ENCODE data around the gene INO80. TPM values are rescaled to one million over a fixed set of nuclear protein-coding genes. Genes with fewer than 3 reads are reported as not detected.

INO80 gene
- total RNA-seq, 1 donor from 2014 or later = 39.2 TPM

- no peaks in the 10 kb centered on the region for H3K4me1 Mint-ChIP-seq (ENCODE audit: low read depth)
- H3K36me3 Mint-ChIP-seq (ENCODE audit: low read depth) = peaks cover 26% of the 10 kb centered on the region
- no peak overlapping the region for H3K4me3 Mint-ChIP-seq
- DNase-seq (ENCODE audit: low spot score) = no peak
- H3K27ac Mint-ChIP-seq = no peak overlapping the region
- no peaks in the 10 kb centered on the region for H3K9me3 Mint-ChIP-seq
- no peaks in the 10 kb centered on the region for H3K27me3 Mint-ChIP-seq (ENCODE audit: insufficient read depth)
- intact Hi-C loops (cut with micrococcal nuclease) = no loop called here
Observed at GRCh38 chr15:41001524-41002214, 114.4 kb downstream of the INO80 start.

- Mint-ChIP-seq H3K27me3 (ENCODE audit: insufficient read depth) (no peaks in the 10 kb centered on the region), H3K4me3 (no peak overlapping the region), H3K27ac (no peak overlapping the region), H3K36me3 (ENCODE audit: low read depth) (peaks cover 32% of the 10 kb centered on the region), H3K4me1 (ENCODE audit: low read depth) (peaks cover 8% of the 10 kb centered on the region), H3K9me3 (no peaks in the 10 kb centered on the region)
- DNase-seq (ENCODE audit: low spot score) = no peak
- intact Hi-C loops (cut with micrococcal nuclease) = no loop called here
Observed at GRCh38 chr15:40999190-40999589, 116.9 kb downstream of the INO80 start.

GRCh38 chr15:40995656-40996055, 120.4 kb downstream of the INO80 start:
- Mint-ChIP-seq H3K36me3 (ENCODE audit: low read depth) (peaks cover 38% of the 10 kb centered on the region), H3K27me3 (ENCODE audit: insufficient read depth) (no peaks in the 10 kb centered on the region), H3K9me3 (no peaks in the 10 kb centered on the region), H3K4me1 (ENCODE audit: low read depth) (peaks cover 17% of the 10 kb centered on the region), H3K4me3 (no peak overlapping the region), H3K27ac (peak overlapping the region; percentile 47)
- intact Hi-C loops (cut with micrococcal nuclease) = no loop called here
- DNase-seq (ENCODE audit: low spot score) = no peak

- no peaks in the 10 kb centered on the region for H3K27me3 Mint-ChIP-seq (ENCODE audit: insufficient read depth)
- H3K36me3 Mint-ChIP-seq (ENCODE audit: low read depth) = peaks cover 46% of the 10 kb centered on the region
- H3K4me3 Mint-ChIP-seq = no peak overlapping the region
- intact Hi-C loops (cut with micrococcal nuclease) = no loop called here
- peaks cover 27% of the 10 kb centered on the region for H3K4me1 Mint-ChIP-seq (ENCODE audit: low read depth)
- H3K27ac Mint-ChIP-seq = peak overlapping the region; percentile 41
- no peak for DNase-seq (ENCODE audit: low spot score)
- H3K9me3 Mint-ChIP-seq = no peaks in the 10 kb centered on the region
Observed at GRCh38 chr15:40992825-40993224, 123.3 kb downstream of the INO80 start.

GRCh38 chr15:40992241-40992741, 123.8 kb downstream of the INO80 start:
- intact Hi-C loops (cut with micrococcal nuclease) = no loop called here
- H3K4me3 Mint-ChIP-seq = no peak overlapping the region
- peaks cover 27% of the 10 kb centered on the region for H3K4me1 Mint-ChIP-seq (ENCODE audit: low read depth)
- peaks cover 49% of the 10 kb centered on the region for H3K36me3 Mint-ChIP-seq (ENCODE audit: low read depth)
- H3K9me3 Mint-ChIP-seq = no peaks in the 10 kb centered on the region
- no peak overlapping the region for H3K27ac Mint-ChIP-seq
- H3K27me3 Mint-ChIP-seq (ENCODE audit: insufficient read depth) = no peaks in the 10 kb centered on the region
- no peak for DNase-seq (ENCODE audit: low spot score)

- Mint-ChIP-seq H3K9me3 (no peaks in the 10 kb centered on the region), H3K4me1 (ENCODE audit: low read depth) (peaks cover 27% of the 10 kb centered on the region), H3K4me3 (no peak overlapping the region), H3K27me3 (ENCODE audit: insufficient read depth) (no peaks in the 10 kb centered on the region), H3K36me3 (ENCODE audit: low read depth) (peaks cover 49% of the 10 kb centered on the region), H3K27ac (peak overlapping the region; percentile 3)
- intact Hi-C loops (cut with micrococcal nuclease) = loop anchor here (2.0 kb wide), 1 partner anchor 25 kb away; no protein-coding TSS in a partner anchor
- DNase-seq (ENCODE audit: low spot score) = no peak
Observed at GRCh38 chr15:40991355-40991754, 124.7 kb downstream of the INO80 start.

GRCh38 chr15:40990789-40991188, 125.3 kb downstream of the INO80 start:
- Mint-ChIP-seq H3K36me3 (ENCODE audit: low read depth) (peaks cover 47% of the 10 kb centered on the region), H3K4me3 (no peak overlapping the region), H3K9me3 (no peaks in the 10 kb centered on the region), H3K27me3 (ENCODE audit: insufficient read depth) (no peaks in the 10 kb centered on the region), H3K27ac (peak overlapping the region; percentile 3), H3K4me1 (ENCODE audit: low read depth) (peaks cover 24% of the 10 kb centered on the region)
- intact Hi-C loops (cut with micrococcal nuclease) = loop anchor here (2.0 kb wide), 1 partner anchor 26 kb away; no protein-coding TSS in a partner anchor
- no peak for DNase-seq (ENCODE audit: low spot score)

- peaks cover 19% of the 10 kb centered on the region for H3K4me1 Mint-ChIP-seq (ENCODE audit: low read depth)
- no peak for DNase-seq (ENCODE audit: low spot score)
- peak overlapping the region; percentile 3 for H3K27ac Mint-ChIP-seq
- no peaks in the 10 kb centered on the region for H3K9me3 Mint-ChIP-seq
- no peaks in the 10 kb centered on the region for H3K27me3 Mint-ChIP-seq (ENCODE audit: insufficient read depth)
- peaks cover 43% of the 10 kb centered on the region for H3K36me3 Mint-ChIP-seq (ENCODE audit: low read depth)
- intact Hi-C loops (cut with micrococcal nuclease) = loop anchor here (2.0 kb wide), 1 partner anchor 27 kb away; no protein-coding TSS in a partner anchor
- H3K4me3 Mint-ChIP-seq = no peak overlapping the region
Observed at GRCh38 chr15:40990080-40990479, 126.0 kb downstream of the INO80 start.

- Mint-ChIP-seq H3K36me3 (ENCODE audit: low read depth) (peaks cover 41% of the 10 kb centered on the region), H3K27me3 (ENCODE audit: insufficient read depth) (no peaks in the 10 kb centered on the region), H3K27ac (no peak overlapping the region), H3K4me3 (no peak overlapping the region), H3K9me3 (no peaks in the 10 kb centered on the region), H3K4me1 (ENCODE audit: low read depth) (peaks cover 19% of the 10 kb centered on the region)
- intact Hi-C loops (cut with micrococcal nuclease) = no loop called here
- DNase-seq (ENCODE audit: low spot score) = no peak
Observed at GRCh38 chr15:40988156-40988555, 127.9 kb downstream of the INO80 start.

- H3K27ac Mint-ChIP-seq = no peak overlapping the region
- H3K9me3 Mint-ChIP-seq = no peaks in the 10 kb centered on the region
- H3K4me3 Mint-ChIP-seq = no peak overlapping the region
- H3K27me3 Mint-ChIP-seq (ENCODE audit: insufficient read depth) = no peaks in the 10 kb centered on the region
- H3K4me1 Mint-ChIP-seq (ENCODE audit: low read depth) = peaks cover 19% of the 10 kb centered on the region
- H3K36me3 Mint-ChIP-seq (ENCODE audit: low read depth) = peaks cover 47% of the 10 kb centered on the region
- intact Hi-C loops (cut with micrococcal nuclease) = no loop called here
- DNase-seq (ENCODE audit: low spot score) = no peak
Observed at GRCh38 chr15:40986820-40987219, 129.3 kb downstream of the INO80 start.

GRCh38 chr15:40985541-40986330, 130.3 kb downstream of the INO80 start:
- no peaks in the 10 kb centered on the region for H3K27me3 Mint-ChIP-seq (ENCODE audit: insufficient read depth)
- intact Hi-C loops (cut with micrococcal nuclease) = no loop called here
- H3K9me3 Mint-ChIP-seq = no peaks in the 10 kb centered on the region
- no peak overlapping the region for H3K4me3 Mint-ChIP-seq
- H3K4me1 Mint-ChIP-seq (ENCODE audit: low read depth) = peaks cover 10% of the 10 kb centered on the region
- H3K27ac Mint-ChIP-seq = no peak overlapping the region
- no peak for DNase-seq (ENCODE audit: low spot score)
- H3K36me3 Mint-ChIP-seq (ENCODE audit: low read depth) = peaks cover 47% of the 10 kb centered on the region

- Mint-ChIP-seq H3K9me3 (no peaks in the 10 kb centered on the region), H3K36me3 (ENCODE audit: low read depth) (peaks cover 46% of the 10 kb centered on the region), H3K27ac (no peak overlapping the region), H3K4me1 (ENCODE audit: low read depth) (peaks cover 3% of the 10 kb centered on the region), H3K27me3 (ENCODE audit: insufficient read depth) (no peaks in the 10 kb centered on the region), H3K4me3 (no peak overlapping the region)
- no peak for DNase-seq (ENCODE audit: low spot score)
- intact Hi-C loops (cut with micrococcal nuclease) = no loop called here
Observed at GRCh38 chr15:40984964-40985363, 131.1 kb downstream of the INO80 start.

GRCh38 chr15:40984406-40984805, 131.7 kb downstream of the INO80 start:
- H3K27ac Mint-ChIP-seq = no peak overlapping the region
- H3K4me1 Mint-ChIP-seq (ENCODE audit: low read depth) = no peaks in the 10 kb centered on the region
- H3K4me3 Mint-ChIP-seq = no peak overlapping the region
- H3K9me3 Mint-ChIP-seq = no peaks in the 10 kb centered on the region
- intact Hi-C loops (cut with micrococcal nuclease) = no loop called here
- H3K36me3 Mint-ChIP-seq (ENCODE audit: low read depth) = peaks cover 44% of the 10 kb centered on the region
- no peaks in the 10 kb centered on the region for H3K27me3 Mint-ChIP-seq (ENCODE audit: insufficient read depth)
- DNase-seq (ENCODE audit: low spot score) = no peak

Data from activated T-helper 1 cell treated with anti-CD3 and anti-CD28 coated beads, Interleukin-12 subunit alpha, Interleukin-12 subunit beta, Interleukin-2, Interleukin-4 antibody, amounts not matched to agents 30 ng/mL and 10 ng/mL and 1 ng/mL, durations not matched to agents 14 hours and 24 hours and 36 hours (primary cell).